Endothelial cell of hepatic sinusoid (primary cell): ENCODE results near the gene FAM171A2.

ENCODE experiments used
- in situ Hi-C: cut with HindIII; loops from 2 replicates; pipeline ENCODE4 v1.10.0; 2017; ENCODE audit warnings: low sequenced_read_pairs

The FAM171A2 gene

GRCh38 chr17:44308865-44309264 lies 54.8 kb downstream of the FAM171A2 start:
- in situ Hi-C loops = no loop called here

DNA sequence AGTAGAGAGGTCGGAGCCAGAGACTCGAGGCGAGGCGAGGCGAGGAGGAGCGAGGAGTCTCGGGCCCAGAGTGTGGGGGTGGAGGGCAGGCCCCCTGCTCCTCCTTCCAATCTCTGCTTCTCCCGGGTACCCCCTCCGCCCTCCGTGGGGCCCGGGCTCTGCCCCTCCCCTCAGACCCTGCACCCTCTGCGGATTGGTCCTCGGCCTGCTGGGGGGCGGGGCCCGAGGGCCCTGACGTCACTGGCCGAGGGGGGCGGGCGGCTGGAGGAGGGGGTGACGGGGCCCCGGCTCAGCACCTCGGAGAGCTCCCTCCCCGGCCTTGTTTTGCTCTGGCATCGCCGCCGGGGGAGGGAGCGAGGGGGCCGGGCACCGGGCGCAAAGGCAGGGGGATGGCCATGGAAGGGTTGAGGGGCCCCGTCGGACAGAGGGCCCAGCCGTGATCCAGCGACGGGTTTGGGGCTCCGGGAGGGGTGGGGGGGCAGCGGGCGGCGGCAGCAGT lies 55.3 kb downstream of the FAM171A2 start, which contains the start of gene RUNDC3A:
RUNDC3A (plus strand) TSS at position 282 of the 499 bp plus-strand sequence. CDS start 232 bp downstream, outside the sequence.
- in situ Hi-C loops = no loop called here

DNA sequence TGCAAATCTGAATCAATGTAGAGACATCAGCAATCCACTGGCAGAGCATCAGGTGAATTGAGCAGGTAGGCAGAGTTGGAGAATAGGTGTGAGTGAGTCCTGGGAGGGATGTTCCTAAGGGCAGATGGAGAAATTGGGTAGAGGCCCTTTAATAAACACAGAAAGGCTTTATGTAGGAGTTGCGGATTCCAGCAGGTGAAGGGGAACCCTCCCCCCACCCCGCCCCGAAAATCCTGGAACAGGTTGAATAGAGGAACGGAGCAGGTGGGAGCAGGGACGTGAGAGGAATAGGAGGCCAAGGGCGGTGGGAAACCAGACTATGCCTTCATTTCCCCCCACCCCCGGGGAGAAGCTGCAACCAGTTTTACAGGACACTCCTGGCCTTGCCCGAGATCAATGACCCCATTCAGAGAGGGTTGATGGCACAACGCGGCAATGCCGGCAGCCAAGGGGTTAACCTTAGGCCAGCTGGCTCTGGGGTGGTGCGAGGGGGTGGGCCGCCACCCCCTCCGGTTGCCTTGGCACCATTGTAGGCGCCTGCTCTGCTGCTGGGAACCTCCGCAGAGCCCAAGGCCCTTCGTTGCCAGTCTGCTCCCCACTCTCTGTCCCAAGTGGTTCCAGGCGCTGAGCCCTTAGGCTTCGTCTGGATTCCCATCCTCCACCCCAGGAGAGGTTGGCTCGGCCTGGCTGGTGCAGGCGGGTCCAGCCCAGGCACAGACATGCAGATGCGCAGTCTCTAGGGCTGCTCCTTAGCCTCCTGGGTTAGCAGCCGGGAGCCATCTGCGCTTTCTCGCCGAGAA lies 56.1 kb downstream of the FAM171A2 start:
- in situ Hi-C loops = no loop called here

DNA sequence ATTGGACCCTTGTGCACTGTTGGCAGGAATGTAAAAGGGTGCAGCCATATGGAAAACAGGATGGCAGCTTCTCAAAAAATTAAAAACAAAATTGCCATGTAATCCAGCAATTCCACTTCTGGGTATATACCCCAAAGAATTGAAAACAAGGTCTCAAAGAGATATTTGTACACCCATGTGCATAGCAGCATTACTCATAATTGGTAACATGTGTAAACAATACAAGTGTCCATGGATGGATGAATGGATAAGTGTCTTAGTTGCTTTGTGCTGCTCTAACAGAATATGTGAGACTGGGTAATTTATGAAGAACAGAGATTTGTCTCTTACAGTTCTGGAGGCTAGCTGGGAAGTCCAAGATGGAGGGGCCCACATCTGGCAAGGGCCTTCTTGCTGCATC lies 59.0 kb downstream of the FAM171A2 start:
- in situ Hi-C loops = no loop called here
